Prostate gland (tissue), 2 donors: Measurements from ENCODE around the gene SHROOM4. TPM values are rescaled to one million over a fixed set of nuclear protein-coding genes. Genes with fewer than 3 reads are reported as not detected.
A peak's percentile ranks its signal among the peaks of the same experiment; 100 is the strongest.

ENCODE experiments used
- DNase-seq: peaks from one replicate; pipeline ENCODE4 v3.0.0-alpha.2; 2019; ENCODE audit warnings: low spot score
- H3K27ac ChIP-seq, 2 donors: fragments of 200-600 bp; sonication (generic); 2 replicates each; pipeline ENCODE4 v1.5.1; 2017 to 2019
- H3K27me3 ChIP-seq: fragments of 200-600 bp; sonication (generic); replicated peaks from 2 replicates; pipeline ENCODE4 v1.5.1; 2019; ENCODE audit not compliant: insufficient read depth
- H3K36me3 ChIP-seq, 2 donors: fragments of 200-600 bp; sonication (generic); 1 replicate in 1 of 2; 2 replicates in 1 of 2; pipeline versions ENCODE4 v1.5.1 to v1.8.1; 2017 to 2019
- H3K4me1 ChIP-seq: fragments of 200-600 bp; sonication (generic); replicated peaks from 2 replicates; pipeline ENCODE4 v1.5.1; 2019
- H3K4me3 ChIP-seq, 2 donors: fragments of 200-600 bp; sonication (generic); 2 replicates each; pipeline ENCODE4 v1.5.1; 2017 to 2019
- H3K9me3 ChIP-seq: fragments of 200-600 bp; sonication (generic); 2 replicates; pipeline ENCODE4 v1.5.1; 2017
- CTCF ChIP-seq, 4 experiments: fragments of 200-600 bp in 2 of 4; fragments of 450-650 bp in 2 of 4; sonication (generic) in 2 of 4; IDR thresholded peaks; 1 replicate in 3 of 4; 2 replicates in 1 of 4; pipeline ENCODE4 v1.5.1; 2016 to 2019; ENCODE audit warnings: antibody characterized with exemption in 4 of 4, mild to moderate bottlenecking in 2 of 4, moderate library complexity in 2 of 4
- POLR2A ChIP-seq: fragments of 450-650 bp; IDR thresholded peaks from one replicate; pipeline ENCODE4 v1.6.1; 2016; ENCODE audit warnings: antibody characterized with exemption, mild to moderate bottlenecking
- POLR2AphosphoS5 ChIP-seq: sonication (generic); formaldehyde crosslinking; IDR thresholded peaks from one replicate; pipeline ENCODE4 v1.6.1; 2017; ENCODE audit warnings: antibody characterized with exemption
- WGBS: methylation state at CpG from one replicate; pipeline ENCODE4 v1.1.5; 2018; 5-methylcytosine and 5-hydroxymethylcytosine counted together
- intact Hi-C: fragments of 100-400 bp; cut with DNase I; formaldehyde crosslinking; loops from one replicate; pipeline ENCODE4 v1.14.2; 2022
- total RNA-seq, 2 donors: library from RNA; depleted of rRNA; stranded (reverse); fragments of >200 nt; gene quantifications; one replicate each; pipeline ENCODE4 v1.1.0, GENCODE V29; 2016

Gene SHROOM4
- total RNA-seq, 2 donors from 2014 or later: 6.1 to 7.3 TPM

- Histone ChIP-seq H3K9me3 (no peaks in the 10 kb centered on the region), H3K27me3 (no peaks in the 10 kb centered on the region), H3K4me3 (no peak overlapping the region), H3K36me3 (no peaks in the 10 kb centered on the region), H3K4me1 (no peaks in the 10 kb centered on the region), H3K27ac (no peak overlapping the region)
- 88% methylated on average over 2 of the region's 2 CpGs for WGBS
- TF ChIP-seq CTCF (IDR thresholded peaks at IDR 0.05): no peak
- no peak for TF ChIP-seq POLR2AphosphoS5
- no peak for TF ChIP-seq POLR2A
- intact Hi-C loops: no loop called here
- DNase-seq: no peak
Measured at GRCh38 chrX:50771382-50771781, 42.6 kb downstream of the SHROOM4 start.

GRCh38 chrX:50770702-50771101 is 43.3 kb downstream of the SHROOM4 start:
- peak; percentile 19 for DNase-seq
- 40% methylated on average over 1 of the region's 2 CpGs for WGBS
- H3K9me3 ChIP-seq: no peaks in the 10 kb centered on the region
- H3K36me3 ChIP-seq: no peaks in the 10 kb centered on the region
- H3K4me1 ChIP-seq: no peaks in the 10 kb centered on the region
- TF ChIP-seq POLR2AphosphoS5 (no peak), POLR2A (no peak), CTCF (IDR thresholded peaks at IDR 0.05) (no peak)
- no peaks in the 10 kb centered on the region for H3K27me3 ChIP-seq
- intact Hi-C loops: no loop called here
- H3K4me3 ChIP-seq: no peak overlapping the region
- no peak overlapping the region for H3K27ac ChIP-seq

- peak; percentile 26 for DNase-seq
- Histone ChIP-seq H3K9me3 (no peaks in the 10 kb centered on the region), H3K36me3 (no peaks in the 10 kb centered on the region), H3K4me3 (no peak overlapping the region), H3K4me1 (no peaks in the 10 kb centered on the region), H3K27ac (no peak overlapping the region), H3K27me3 (no peaks in the 10 kb centered on the region)
- TF ChIP-seq POLR2AphosphoS5 (no peak), POLR2A (no peak), CTCF (IDR thresholded peaks at IDR 0.05) (no peak)
- 68% methylated on average over 5 of the region's 5 CpGs for WGBS
- intact Hi-C loops: no loop called here
Measured at GRCh38 chrX:50769389-50770063, 44.5 kb downstream of the SHROOM4 start.

GRCh38 chrX:50768801-50769200 is 45.2 kb downstream of the SHROOM4 start:
- TF ChIP-seq CTCF (IDR thresholded peaks at IDR 0.05): no peak
- no peak for TF ChIP-seq POLR2AphosphoS5
- no peak for TF ChIP-seq POLR2A
- WGBS: 40% methylated on average over 1 of the region's 1 CpG

GRCh38 chrX:50765986-50766385 is 48.0 kb downstream of the SHROOM4 start:
- WGBS: 100% methylated on average over 3 of the region's 3 CpGs
- intact Hi-C loops: no loop called here
- H3K27me3 ChIP-seq: no peaks in the 10 kb centered on the region
- H3K4me3 ChIP-seq: no peak overlapping the region
- H3K4me1 ChIP-seq: no peaks in the 10 kb centered on the region
- H3K9me3 ChIP-seq: no peaks in the 10 kb centered on the region
- no peak for DNase-seq
- H3K27ac ChIP-seq: no peak overlapping the region
- no peaks in the 10 kb centered on the region for H3K36me3 ChIP-seq
- TF ChIP-seq POLR2A (no peak), POLR2AphosphoS5 (no peak), CTCF (IDR thresholded peaks at IDR 0.05) (no peak)

More at GRCh38 chrX:50768801-50769200, 45.2 kb downstream of the SHROOM4 start:
- no peak overlapping the region for H3K27ac ChIP-seq
- H3K4me1 ChIP-seq: no peaks in the 10 kb centered on the region
- intact Hi-C loops: no loop called here
- no peak overlapping the region for H3K4me3 ChIP-seq
- H3K9me3 ChIP-seq: no peaks in the 10 kb centered on the region
- H3K36me3 ChIP-seq: no peaks in the 10 kb centered on the region
- DNase-seq: no peak
- no peaks in the 10 kb centered on the region for H3K27me3 ChIP-seq
